Memory B cell (primary cell): ENCODE data around the gene LTV1.
"Not testable (repeated sequence)": the region's sequence is repeated elsewhere in the genome, so short reads cannot be mapped to it uniquely, and the experiment has no call there.

ENCODE experiments used
- ATAC-seq: fragments of 150-1000 bp; cut with Tn5 transposase; 2 replicates; pipeline ENCODE4 v1.10.0; 2021; ENCODE audit warnings: low read depth, mild to moderate bottlenecking, moderate library complexity
- DNase-seq, 2 donors: peaks; one replicate each; pipeline ENCODE4 v3.0.0; 2022; ENCODE audit warnings: low spot score in 2 of 2
- H3K27ac Mint-ChIP-seq: one replicate; pipeline ENCODE4 v1.8.0; 2022; ENCODE audit warnings: mild to moderate bottlenecking, moderate library complexity, mixed read lengths
- H3K27me3 Mint-ChIP-seq: one replicate; pipeline ENCODE4 v1.8.0; 2022; ENCODE audit warnings: mixed read lengths
- H3K36me3 Mint-ChIP-seq: one replicate; pipeline ENCODE4 v1.8.0; 2022; ENCODE audit warnings: mild to moderate bottlenecking, mixed read lengths
- H3K4me1 Mint-ChIP-seq: one replicate; pipeline ENCODE4 v1.8.0; 2022; ENCODE audit warnings: mixed read lengths
- H3K4me3 Mint-ChIP-seq: one replicate; pipeline ENCODE4 v1.8.0; 2022; ENCODE audit warnings: mild to moderate bottlenecking, moderate library complexity, mixed read lengths
- H3K9me3 Mint-ChIP-seq: one replicate; pipeline ENCODE4 v1.8.0; 2022; ENCODE audit warnings: mixed read lengths

The LTV1 gene

GRCh38 chr6:143842902-143843676 lies at the start of gene LTV1:
Gene LTV1 (plus strand): TSS chr6:143843338. CDS start chr6:143843478, 140 bp downstream.
- Mint-ChIP-seq H3K36me3 (peaks cover 11% of the 10 kb centered on the region), H3K4me3 (peak within 1 kb of the TSS; percentile 96), H3K4me1 (peaks cover 16% of the 10 kb centered on the region), H3K9me3 (peaks cover 4% of the 10 kb centered on the region), H3K27me3 (no peaks in the 10 kb centered on the region), H3K27ac (peak within 1 kb of the TSS; percentile 96)
- ATAC-seq (peak; percentile 97), DNase-seq (peak; percentile 86 to 89)

- H3K27me3 Mint-ChIP-seq, H3K27ac Mint-ChIP-seq, ATAC-seq, DNase-seq, H3K4me3 Mint-ChIP-seq, H3K4me1 Mint-ChIP-seq: not testable (repeated sequence)
- Mint-ChIP-seq H3K36me3 (peaks cover 47% of the 10 kb centered on the region), H3K9me3 (peaks cover 13% of the 10 kb centered on the region)
Measured at GRCh38 chr6:143796551-143796950, 46.6 kb upstream of the LTV1 start.

- not testable (repeated sequence) for H3K27ac Mint-ChIP-seq, H3K4me1 Mint-ChIP-seq, H3K27me3 Mint-ChIP-seq, H3K9me3 Mint-ChIP-seq, H3K4me3 Mint-ChIP-seq, ATAC-seq, DNase-seq
- H3K36me3 Mint-ChIP-seq: peaks cover 47% of the 10 kb centered on the region
Measured at GRCh38 chr6:143798487-143798886, 44.7 kb upstream of the LTV1 start.

- ATAC-seq: no peak
- Mint-ChIP-seq H3K27me3 (no peaks in the 10 kb centered on the region), H3K27ac (no peak overlapping the region), H3K9me3 (peaks cover 9% of the 10 kb centered on the region), H3K4me3 (no peak overlapping the region), H3K4me1 (no peaks in the 10 kb centered on the region), H3K36me3 (peaks cover 40% of the 10 kb centered on the region)
- no peak for DNase-seq
Measured at GRCh38 chr6:143802833-143803565, 40.1 kb upstream of the LTV1 start.

- Mint-ChIP-seq H3K27ac (no peak overlapping the region), H3K27me3 (no peaks in the 10 kb centered on the region)
Measured at GRCh38 chr6:143803769-143804568, 39.2 kb upstream of the LTV1 start.

GRCh38 chr6:143804835-143805239 lies 38.3 kb upstream of the LTV1 start:
- Mint-ChIP-seq H3K36me3 (peaks cover 27% of the 10 kb centered on the region), H3K9me3 (peaks cover under 1% of the 10 kb centered on the region), H3K27me3 (no peaks in the 10 kb centered on the region), H3K4me1 (no peaks in the 10 kb centered on the region), H3K27ac (no peak overlapping the region), H3K4me3 (no peak overlapping the region)
- ATAC-seq (no peak), DNase-seq (no peak)

More at GRCh38 chr6:143803769-143804568, 39.2 kb upstream of the LTV1 start:
- DNase-seq (no peak), ATAC-seq (no peak)
- no peak overlapping the region for H3K4me3 Mint-ChIP-seq
- peaks cover 9% of the 10 kb centered on the region for H3K9me3 Mint-ChIP-seq
- H3K4me1 Mint-ChIP-seq: no peaks in the 10 kb centered on the region
- peaks cover 36% of the 10 kb centered on the region for H3K36me3 Mint-ChIP-seq

GRCh38 chr6:143806282-143807102 lies 36.6 kb upstream of the LTV1 start:
- DNase-seq (no peak), ATAC-seq (no peak)
- H3K27me3 Mint-ChIP-seq: no peaks in the 10 kb centered on the region
- peaks cover 16% of the 10 kb centered on the region for H3K36me3 Mint-ChIP-seq
- no peaks in the 10 kb centered on the region for H3K4me1 Mint-ChIP-seq
- no peaks in the 10 kb centered on the region for H3K9me3 Mint-ChIP-seq
- H3K27ac Mint-ChIP-seq: no peak overlapping the region
- no peak overlapping the region for H3K4me3 Mint-ChIP-seq

- H3K4me1 Mint-ChIP-seq: no peaks in the 10 kb centered on the region
- no peaks in the 10 kb centered on the region for H3K9me3 Mint-ChIP-seq
- H3K4me3 Mint-ChIP-seq: no peak overlapping the region
- peaks cover 10% of the 10 kb centered on the region for H3K36me3 Mint-ChIP-seq
- DNase-seq (no peak), ATAC-seq (no peak)
- H3K27ac Mint-ChIP-seq: no peak overlapping the region
- no peaks in the 10 kb centered on the region for H3K27me3 Mint-ChIP-seq
Measured at GRCh38 chr6:143807103-143807772, 35.9 kb upstream of the LTV1 start.

GRCh38 chr6:143810745-143811144 lies 32.4 kb upstream of the LTV1 start:
- no peaks in the 10 kb centered on the region for H3K4me1 Mint-ChIP-seq
- no peak overlapping the region for H3K4me3 Mint-ChIP-seq
- H3K9me3 Mint-ChIP-seq: no peaks in the 10 kb centered on the region
- no peaks in the 10 kb centered on the region for H3K27me3 Mint-ChIP-seq
- no peak for DNase-seq
- H3K36me3 Mint-ChIP-seq: peaks cover 6% of the 10 kb centered on the region
- ATAC-seq: no peak
- H3K27ac Mint-ChIP-seq: no peak overlapping the region

GRCh38 chr6:143811501-143812157 lies 31.5 kb upstream of the LTV1 start:
- H3K9me3 Mint-ChIP-seq: no peaks in the 10 kb centered on the region
- no peak for ATAC-seq

GRCh38 chr6:143817621-143818020 lies 25.5 kb upstream of the LTV1 start:
- no peak overlapping the region for H3K4me3 Mint-ChIP-seq
- no peaks in the 10 kb centered on the region for H3K4me1 Mint-ChIP-seq
- no peaks in the 10 kb centered on the region for H3K9me3 Mint-ChIP-seq
- H3K36me3 Mint-ChIP-seq: peaks cover 2% of the 10 kb centered on the region
- no peak for DNase-seq
- no peak overlapping the region for H3K27ac Mint-ChIP-seq
- H3K27me3 Mint-ChIP-seq: no peaks in the 10 kb centered on the region
- ATAC-seq: no peak

More at GRCh38 chr6:143811501-143812157, 31.5 kb upstream of the LTV1 start:
- peaks cover 6% of the 10 kb centered on the region for H3K36me3 Mint-ChIP-seq
- no peaks in the 10 kb centered on the region for H3K27me3 Mint-ChIP-seq
- H3K27ac Mint-ChIP-seq: no peak overlapping the region
- DNase-seq: no peak
- H3K4me3 Mint-ChIP-seq: no peak overlapping the region
- H3K4me1 Mint-ChIP-seq: no peaks in the 10 kb centered on the region

- Mint-ChIP-seq H3K27ac (no peak overlapping the region), H3K4me1 (no peaks in the 10 kb centered on the region), H3K4me3 (no peak overlapping the region), H3K36me3 (peaks cover 2% of the 10 kb centered on the region), H3K27me3 (no peaks in the 10 kb centered on the region), H3K9me3 (no peaks in the 10 kb centered on the region)
- DNase-seq: no peak
- no peak for ATAC-seq
Measured at GRCh38 chr6:143821359-143821758, 21.8 kb upstream of the LTV1 start.
